ENCODE results near the gene S100A14. TPM values are rescaled to one million over a fixed set of nuclear protein-coding genes. Genes with fewer than 3 reads are reported as not detected.

The S100A14 gene
- total RNA-seq, 1 experiment from 2014 or later: 2.1 TPM

DNA sequence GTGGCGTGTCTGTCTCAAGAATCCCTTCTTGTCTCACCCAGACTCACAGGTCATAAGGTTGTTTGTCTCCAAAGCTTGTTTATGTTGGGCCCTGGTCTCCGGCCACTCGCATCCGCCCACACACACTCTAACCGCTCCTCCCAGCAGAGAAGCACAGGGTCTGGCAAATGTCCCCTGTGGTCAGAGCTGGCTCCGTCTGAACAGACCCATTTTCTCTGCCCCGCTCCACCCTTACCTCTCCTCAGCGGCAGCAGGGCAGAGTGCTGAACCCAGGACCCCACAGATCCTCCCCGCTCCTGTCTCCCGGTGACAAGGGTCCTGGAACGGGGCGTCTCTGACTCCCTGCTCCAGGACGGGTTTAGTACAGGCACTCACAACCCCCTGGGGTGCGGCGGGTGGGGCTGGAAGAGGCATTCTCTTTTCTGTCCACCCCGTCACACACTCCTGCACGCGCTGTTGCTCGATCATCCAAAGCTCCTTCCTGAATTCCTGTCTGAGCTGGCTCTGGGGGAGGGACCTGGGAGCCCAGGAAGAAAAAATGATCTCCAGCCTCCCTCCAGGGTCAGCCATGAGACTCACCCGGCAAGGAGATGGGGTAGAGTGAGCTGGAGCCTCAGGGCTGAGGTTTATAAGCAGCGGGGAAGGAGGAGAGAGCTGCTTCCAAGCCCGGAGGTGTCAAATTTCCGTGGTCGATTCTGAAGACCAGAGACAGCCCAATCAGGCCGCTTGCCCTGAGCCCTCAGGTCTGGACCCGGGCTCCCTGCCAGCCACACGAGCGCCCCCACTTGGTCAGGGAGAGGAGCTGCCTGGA, 11.0 kb upstream of the S100A14 start, which contains the start of gene S100A13 (continued):
- TF ChIP-seq, protein P1, sequence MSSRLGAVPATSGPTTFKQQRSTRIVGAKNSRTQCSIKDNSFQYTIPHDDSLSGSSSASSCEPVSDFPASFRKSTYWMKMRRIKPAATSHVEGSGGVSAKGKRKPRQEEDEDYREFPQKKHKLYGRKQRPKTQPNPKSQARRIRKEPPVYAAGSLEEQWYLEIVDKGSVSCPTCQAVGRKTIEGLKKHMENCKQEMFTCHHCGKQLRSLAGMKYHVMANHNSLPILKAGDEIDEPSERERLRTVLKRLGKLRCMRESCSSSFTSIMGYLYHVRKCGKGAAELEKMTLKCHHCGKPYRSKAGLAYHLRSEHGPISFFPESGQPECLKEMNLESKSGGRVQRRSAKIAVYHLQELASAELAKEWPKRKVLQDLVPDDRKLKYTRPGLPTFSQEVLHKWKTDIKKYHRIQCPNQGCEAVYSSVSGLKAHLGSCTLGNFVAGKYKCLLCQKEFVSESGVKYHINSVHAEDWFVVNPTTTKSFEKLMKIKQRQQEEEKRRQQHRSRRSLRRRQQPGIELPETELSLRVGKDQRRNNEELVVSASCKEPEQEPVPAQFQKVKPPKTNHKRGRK (CRISPR knock-in tag; IDR thresholded peaks at IDR 0.05; ENCODE audit: borderline replicate concordance): no peak
- TF ChIP-seq ARID4B (CRISPR knock-in tag; IDR thresholded peaks at IDR 0.05; ENCODE audit: borderline replicate concordance): peak; percentile 26; the same call in 1 of the 2 replicates
- peak; percentile 69 for TF ChIP-seq MAX (CRISPR knock-in tag; IDR thresholded peaks at IDR 0.05)
- TF ChIP-seq ZNF423 (CRISPR knock-in tag; IDR thresholded peaks at IDR 0.05): peak; percentile 25; the same call in 1 of the 2 replicates
- no peak for TF ChIP-seq TEAD1 (CRISPR knock-in tag; IDR thresholded peaks at IDR 0.05)
- TF ChIP-seq, protein P2, sequence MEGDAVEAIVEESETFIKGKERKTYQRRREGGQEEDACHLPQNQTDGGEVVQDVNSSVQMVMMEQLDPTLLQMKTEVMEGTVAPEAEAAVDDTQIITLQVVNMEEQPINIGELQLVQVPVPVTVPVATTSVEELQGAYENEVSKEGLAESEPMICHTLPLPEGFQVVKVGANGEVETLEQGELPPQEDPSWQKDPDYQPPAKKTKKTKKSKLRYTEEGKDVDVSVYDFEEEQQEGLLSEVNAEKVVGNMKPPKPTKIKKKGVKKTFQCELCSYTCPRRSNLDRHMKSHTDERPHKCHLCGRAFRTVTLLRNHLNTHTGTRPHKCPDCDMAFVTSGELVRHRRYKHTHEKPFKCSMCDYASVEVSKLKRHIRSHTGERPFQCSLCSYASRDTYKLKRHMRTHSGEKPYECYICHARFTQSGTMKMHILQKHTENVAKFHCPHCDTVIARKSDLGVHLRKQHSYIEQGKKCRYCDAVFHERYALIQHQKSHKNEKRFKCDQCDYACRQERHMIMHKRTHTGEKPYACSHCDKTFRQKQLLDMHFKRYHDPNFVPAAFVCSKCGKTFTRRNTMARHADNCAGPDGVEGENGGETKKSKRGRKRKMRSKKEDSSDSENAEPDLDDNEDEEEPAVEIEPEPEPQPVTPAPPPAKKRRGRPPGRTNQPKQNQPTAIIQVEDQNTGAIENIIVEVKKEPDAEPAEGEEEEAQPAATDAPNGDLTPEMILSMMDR (IDR thresholded peaks at IDR 0.05): peak; percentile 72; the same call in 1 of the 2 replicates
- no peak for TF ChIP-seq GABPB1 (CRISPR knock-in tag; IDR thresholded peaks at IDR 0.05)
- TF ChIP-seq ZSCAN18 (CRISPR knock-in tag; IDR thresholded peaks at IDR 0.05): no peak
- TF ChIP-seq USF1 (CRISPR knock-in tag; IDR thresholded peaks at IDR 0.05): no peak
- peak; percentile 12; the same call in 1 of the 2 replicates for TF ChIP-seq FOXP4 (CRISPR knock-in tag; IDR thresholded peaks at IDR 0.05)
- no peak for TF ChIP-seq ZNF263 (CRISPR knock-in tag; IDR thresholded peaks at IDR 0.05; ENCODE audit: low read depth)
- TF ChIP-seq, protein P3, sequence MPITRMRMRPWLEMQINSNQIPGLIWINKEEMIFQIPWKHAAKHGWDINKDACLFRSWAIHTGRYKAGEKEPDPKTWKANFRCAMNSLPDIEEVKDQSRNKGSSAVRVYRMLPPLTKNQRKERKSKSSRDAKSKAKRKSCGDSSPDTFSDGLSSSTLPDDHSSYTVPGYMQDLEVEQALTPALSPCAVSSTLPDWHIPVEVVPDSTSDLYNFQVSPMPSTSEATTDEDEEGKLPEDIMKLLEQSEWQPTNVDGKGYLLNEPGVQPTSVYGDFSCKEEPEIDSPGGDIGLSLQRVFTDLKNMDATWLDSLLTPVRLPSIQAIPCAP (CRISPR knock-in tag; IDR thresholded peaks at IDR 0.05): no peak

Data from WTC11 (cell line).